Left lobe of liver (tissue), 2 donors: ENCODE results near the gene BSCL2. TPM values are rescaled to one million over a fixed set of nuclear protein-coding genes. Genes with fewer than 3 reads are reported as not detected.
"Not testable (repeated sequence)": the region's sequence is repeated elsewhere in the genome, so short reads cannot be mapped to it uniquely, and the experiment has no call there.

Source experiments
- ATAC-seq: fragments of 200-7000 bp; cut with Tn5 transposase; one replicate; pipeline ENCODE4 v1.9.1; 2020; ENCODE audit warnings: mild to moderate bottlenecking, moderate library complexity
- DNase-seq: peaks from one replicate; pipeline ENCODE4 v3.0.0-alpha.2; 2020; ENCODE audit warnings: low spot score
- total RNA-seq: library from RNA; stranded (reverse); gene quantifications from one replicate; pipeline ENCODE4 v1.2.1, GENCODE V29; 2021
- donor health status: DM: no; HTN: no; CAD: no; lungs with moderate emphysema.
- donor health status: DM: no; HTN: yes; CAD: no.

BSCL2 gene
- 35.1 TPM for total RNA-seq

- no peak for DNase-seq
- no peak for ATAC-seq
These were observed at the start of gene BSCL2, which contains the start of gene GNG3 for GRCh38 chr11:62707277-62707861. BSCL2 (minus strand) TSS chr11:62707424; CDS start chr11:62707195, 229 bp downstream. GNG3 (plus strand) TSS chr11:62707676; CDS start chr11:62708296, 620 bp downstream.

- ATAC-seq: no peak
- no peak for DNase-seq
These were observed 47.9 kb upstream of the BSCL2 start for GRCh38 chr11:62755086-62755615.

DNA sequence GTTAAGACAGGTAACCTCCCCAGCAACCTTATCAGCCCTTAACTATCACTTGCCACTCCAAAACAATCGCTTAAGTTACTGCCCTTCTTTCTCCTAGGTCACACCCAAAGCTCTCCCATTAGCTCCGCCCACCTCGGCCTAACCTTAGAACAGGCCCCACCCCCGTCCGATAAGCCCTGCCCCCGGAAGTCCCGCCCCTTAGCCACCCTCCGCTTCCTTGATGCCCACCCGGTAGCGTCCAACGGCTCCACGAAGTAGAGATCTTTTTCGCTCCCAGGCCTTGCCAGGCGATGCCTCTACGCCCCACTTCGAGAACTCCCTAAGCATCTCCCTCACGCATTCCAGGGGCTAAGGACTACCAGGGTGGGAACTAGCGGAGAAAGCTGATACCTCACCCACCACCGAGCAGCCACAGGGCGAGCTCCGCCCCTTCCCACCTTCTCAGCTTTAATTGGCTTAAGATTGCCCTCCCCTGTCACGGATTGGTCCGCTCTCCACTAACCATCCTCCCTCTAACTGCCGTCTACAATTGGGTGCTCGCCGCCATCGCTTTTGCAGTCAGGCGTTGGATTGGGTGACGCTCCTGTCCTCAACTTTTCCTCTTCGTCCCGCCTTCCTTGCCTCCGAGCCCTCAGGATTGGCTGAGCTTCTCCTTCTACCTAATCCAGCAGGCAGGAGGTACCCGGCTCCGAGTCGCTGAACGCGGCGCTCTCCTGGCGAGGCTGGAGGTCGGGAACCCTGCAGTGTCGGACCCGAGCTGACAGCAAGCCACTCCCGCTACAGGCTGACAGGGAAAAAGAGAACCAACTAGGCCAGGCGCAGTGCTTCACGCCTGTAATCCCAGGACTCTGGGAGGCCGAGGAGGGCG lies 46.7 kb upstream of the BSCL2 start, which contains the start of gene ZBTB3:
TSS of gene ZBTB3 (minus strand) at position 425 of the 868 bp plus-strand sequence. CDS start 496 bp downstream, outside the sequence.
- ATAC-seq: peak; percentile 94

DNA sequence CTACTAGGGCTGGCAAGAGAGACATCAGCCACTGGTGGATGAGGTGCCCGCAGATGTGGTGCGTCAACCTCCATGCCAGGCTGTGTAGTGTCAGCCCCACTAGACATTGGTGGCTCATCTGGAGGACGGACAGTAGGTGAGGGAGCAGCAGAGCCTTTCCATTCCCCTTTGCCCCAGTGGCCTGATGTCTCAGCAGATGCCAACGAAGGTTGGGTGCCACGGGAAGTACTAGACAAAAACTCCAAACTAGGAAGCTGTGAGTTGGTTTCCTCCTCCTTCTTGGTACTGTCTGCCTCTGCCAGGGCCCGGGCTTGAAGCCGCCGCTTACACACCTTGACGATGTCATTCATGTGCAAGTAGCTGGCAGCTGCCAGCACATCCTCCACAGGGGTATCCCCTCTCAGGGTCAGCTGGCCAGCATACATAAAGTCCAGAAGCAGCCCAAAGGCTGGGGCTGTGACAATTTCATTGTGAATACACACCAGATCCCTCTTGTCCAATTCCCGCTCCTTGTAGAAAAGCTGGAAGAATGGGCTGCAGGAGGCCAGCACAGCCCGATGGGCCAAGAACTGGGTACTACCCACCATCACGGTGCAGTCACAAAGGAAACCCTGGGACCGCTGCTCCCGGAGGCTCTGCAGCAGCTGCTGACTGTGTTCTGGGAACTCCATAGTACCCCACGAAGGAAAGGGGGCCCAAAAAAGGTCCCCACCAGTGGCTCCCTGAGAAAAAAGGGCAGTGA lies 45.9 kb upstream of the BSCL2 start:
- DNase-seq (no peak), ATAC-seq (no peak)

More for the DNA sequence above, 46.7 kb upstream of the BSCL2 start, which contains the start of gene ZBTB3:
- peak; percentile 98 for DNase-seq

DNA sequence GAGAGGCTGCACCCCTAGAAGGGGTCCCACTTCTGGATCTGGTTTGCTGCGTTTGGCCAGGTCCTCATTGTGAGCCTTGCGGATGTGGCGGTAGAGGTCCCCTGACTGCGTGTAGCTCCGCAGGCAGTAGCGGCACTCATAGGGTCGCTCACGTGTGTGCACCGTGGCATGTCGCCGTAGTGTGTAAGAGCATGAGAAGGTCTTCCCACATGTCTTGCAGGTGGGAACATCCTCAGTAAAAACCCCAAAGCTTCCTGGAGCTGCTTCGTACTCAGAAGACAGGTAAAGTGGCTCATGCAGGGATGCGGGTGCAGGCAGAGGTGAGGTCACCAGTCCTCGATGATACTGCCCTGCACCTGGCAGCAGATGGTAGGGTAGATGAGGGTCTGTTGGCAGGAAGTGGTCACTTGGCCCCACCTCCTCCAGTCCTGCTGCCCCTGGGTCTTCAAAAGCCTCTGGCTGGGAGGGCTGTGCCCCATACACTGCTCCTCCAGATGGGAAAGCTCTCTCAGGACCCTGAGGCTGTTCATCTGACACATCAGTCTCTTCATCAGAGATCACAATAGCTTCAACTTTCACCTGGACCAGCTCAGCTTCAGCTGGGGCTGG lies 45.1 kb upstream of the BSCL2 start:
- no peak for DNase-seq
- ATAC-seq: no peak

- DNase-seq, ATAC-seq: not testable (repeated sequence)
These were observed 42.7 kb upstream of the BSCL2 start for GRCh38 chr11:62749931-62750330.

- ATAC-seq (no peak), DNase-seq (no peak)
These were observed 40.4 kb upstream of the BSCL2 start for GRCh38 chr11:62747475-62748160.

DNA sequence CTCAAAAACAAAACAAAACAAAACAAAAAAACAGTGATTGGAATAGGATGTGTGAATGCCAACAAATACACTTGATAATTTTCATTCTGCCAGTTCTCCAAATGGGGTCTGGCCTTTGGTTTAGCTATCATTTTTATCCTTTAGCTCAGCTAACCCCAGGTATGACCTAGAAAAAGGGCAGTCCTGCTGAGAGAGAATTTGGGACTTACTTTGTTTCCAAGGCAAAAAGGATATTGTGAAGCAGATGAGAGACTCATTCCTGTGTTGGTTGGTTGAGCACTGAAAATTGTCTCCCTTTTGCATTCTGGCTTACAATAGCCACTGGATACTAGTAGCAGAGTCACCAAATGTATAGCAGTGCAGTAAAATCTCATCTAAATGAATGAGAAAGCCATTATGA lies 30.0 kb upstream of the BSCL2 start:
- ATAC-seq: no peak

GRCh38 chr11:62732830-62733229 lies 25.6 kb upstream of the BSCL2 start:
- no peak for DNase-seq
- ATAC-seq: no peak

More for the DNA sequence above, 30.0 kb upstream of the BSCL2 start:
- no peak for DNase-seq

- DNase-seq, ATAC-seq: not testable (repeated sequence)
These were observed 22.9 kb upstream of the BSCL2 start for GRCh38 chr11:62730076-62730475.

DNA sequence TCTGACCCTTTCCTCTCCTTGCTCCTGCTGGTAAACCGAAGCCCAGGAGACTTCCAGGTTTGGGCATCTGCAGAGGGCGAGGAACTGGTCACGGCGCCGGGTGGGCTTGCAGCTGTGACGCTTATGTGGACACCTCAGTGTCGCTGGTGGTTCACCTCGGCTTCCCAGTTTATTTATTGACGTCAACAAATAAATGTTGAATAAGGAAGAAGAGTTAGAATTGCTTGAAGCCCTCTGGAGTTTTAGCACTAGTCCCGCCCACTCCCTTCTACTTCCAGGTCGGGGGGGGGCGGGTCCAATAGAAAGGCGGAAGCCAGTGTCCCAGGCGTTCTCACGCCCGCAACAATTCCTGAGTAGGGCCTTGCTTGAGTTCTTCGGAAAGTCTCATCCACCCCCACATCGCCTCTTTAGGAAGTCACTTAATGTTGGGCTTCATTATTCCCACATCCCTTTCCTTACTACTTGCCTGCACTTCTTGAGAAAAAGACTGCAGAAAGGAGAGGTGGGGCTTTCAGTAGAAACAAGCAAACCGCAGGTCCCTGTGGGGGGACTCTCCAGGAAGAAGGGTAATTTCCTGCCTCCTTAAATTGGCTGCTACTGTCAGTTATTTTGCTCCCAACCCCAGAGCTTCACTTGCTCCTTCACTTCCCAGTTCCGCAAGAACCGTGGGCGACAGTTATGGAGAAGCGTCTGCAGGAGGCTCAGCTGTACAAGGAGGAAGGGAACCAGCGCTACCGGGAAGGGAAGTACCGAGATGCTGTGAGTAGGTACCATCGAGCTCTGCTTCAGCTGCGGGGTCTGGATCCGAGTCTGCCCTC lies 21.2 kb upstream of the BSCL2 start, which contains the start of gene TTC9C:
TSS of gene TTC9C (plus strand) at position 316 of the 818 bp plus-strand sequence. CDS start at position 679, 363 bp downstream.
- DNase-seq: peak; percentile 87
- ATAC-seq: peak; percentile 68

DNA sequence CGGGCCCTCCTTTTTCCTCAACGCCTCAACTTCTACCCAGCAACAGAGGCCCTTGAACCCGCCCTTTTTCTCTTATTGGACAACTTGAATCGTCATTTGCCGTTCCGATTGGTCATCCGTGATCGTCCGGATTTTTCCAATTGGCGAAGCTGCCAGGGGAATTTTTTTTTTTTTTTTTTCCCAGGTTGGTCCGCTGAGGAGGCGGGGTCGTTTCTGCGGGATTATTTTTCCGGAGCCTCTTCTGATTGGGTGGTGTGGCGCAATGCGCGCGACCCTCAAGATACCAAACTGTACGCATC lies 20.6 kb upstream of the BSCL2 start:
- DNase-seq (peak; percentile 87), ATAC-seq (peak; percentile 74)

GRCh38 chr11:62727165-62727871 lies 20.1 kb upstream of the BSCL2 start, which contains the start of gene HNRNPUL2:
HNRNPUL2 (minus strand) TSS chr11:62727457; CDS start chr11:62727156, 301 bp downstream.
- ATAC-seq (peak; percentile 84), DNase-seq (peak; percentile 99)

DNA sequence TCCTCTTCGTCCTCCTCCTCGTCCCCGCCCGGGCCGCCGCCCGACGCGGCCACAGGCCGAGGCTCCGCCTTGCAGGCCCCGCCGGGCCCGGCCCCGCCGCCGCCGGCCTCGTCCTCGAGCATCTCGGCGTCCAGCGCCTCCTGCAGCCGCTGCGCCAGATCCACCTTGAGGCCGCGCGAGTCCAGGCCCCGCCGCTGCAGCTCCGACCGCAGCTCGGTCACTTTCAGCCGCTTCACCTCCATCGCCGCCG lies 19.6 kb upstream of the BSCL2 start:
- ATAC-seq: peak; percentile 6
- no peak for DNase-seq

DNA sequence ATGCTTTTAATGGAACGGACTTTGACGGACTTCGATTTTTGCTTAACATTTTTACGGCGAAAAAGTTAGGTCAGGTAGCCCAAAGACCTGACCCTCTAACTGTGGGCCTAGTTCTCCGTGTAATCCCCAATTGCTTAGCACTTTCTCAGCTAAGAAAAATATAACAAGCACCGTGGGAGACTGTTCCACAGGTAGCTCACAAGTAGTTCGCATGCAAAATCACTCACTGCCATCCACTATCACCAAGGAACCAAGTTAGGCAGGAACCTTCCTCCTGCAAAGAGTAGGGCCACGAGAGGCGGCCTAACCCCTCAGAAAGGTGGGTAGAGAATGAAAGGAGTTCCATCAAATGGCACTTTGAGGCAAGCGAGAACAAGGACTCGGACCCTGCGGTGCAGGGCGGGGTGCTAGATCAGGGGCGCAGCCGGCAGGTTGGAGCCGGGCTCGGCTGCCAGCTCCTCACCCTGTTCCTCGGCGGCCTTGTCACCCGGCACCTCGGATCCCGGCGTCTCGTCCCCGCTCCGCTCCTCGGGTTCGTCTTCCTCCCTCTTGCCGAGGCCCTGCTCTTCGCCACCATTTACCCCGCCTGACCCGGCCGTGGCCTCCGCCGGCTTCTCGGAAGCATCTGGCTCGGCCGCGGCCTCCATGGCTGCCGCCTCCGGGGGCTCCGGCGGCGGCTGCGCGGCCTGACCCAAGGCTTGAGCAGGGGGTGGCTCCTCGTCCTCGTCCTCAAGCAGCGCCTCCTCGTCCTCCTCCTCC lies 19.1 kb upstream of the BSCL2 start:
- DNase-seq (peak; percentile 52), ATAC-seq (no peak)

DNA sequence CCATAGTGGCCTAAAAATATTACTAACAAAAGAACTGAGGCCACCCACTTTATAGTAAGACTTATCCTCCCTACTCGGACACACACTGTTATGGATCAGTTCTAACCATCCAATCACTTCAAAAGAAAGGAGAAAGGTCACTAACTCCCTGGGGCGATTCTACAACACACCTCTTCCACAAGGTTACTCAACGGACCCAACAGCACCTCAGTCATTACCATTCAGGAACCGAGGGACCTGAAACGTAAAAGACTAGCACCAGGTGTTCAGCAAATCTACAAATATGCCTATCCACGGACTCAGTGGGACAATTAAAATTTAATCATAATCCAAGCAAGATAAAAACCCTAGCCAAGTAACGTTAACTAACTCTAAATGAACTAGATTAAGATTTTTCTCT lies 18.4 kb upstream of the BSCL2 start:
- no peak for DNase-seq
- ATAC-seq: peak; percentile 5

GRCh38 chr11:62724171-62724570 lies 16.9 kb upstream of the BSCL2 start:
- no peak for ATAC-seq
- no peak for DNase-seq

DNA sequence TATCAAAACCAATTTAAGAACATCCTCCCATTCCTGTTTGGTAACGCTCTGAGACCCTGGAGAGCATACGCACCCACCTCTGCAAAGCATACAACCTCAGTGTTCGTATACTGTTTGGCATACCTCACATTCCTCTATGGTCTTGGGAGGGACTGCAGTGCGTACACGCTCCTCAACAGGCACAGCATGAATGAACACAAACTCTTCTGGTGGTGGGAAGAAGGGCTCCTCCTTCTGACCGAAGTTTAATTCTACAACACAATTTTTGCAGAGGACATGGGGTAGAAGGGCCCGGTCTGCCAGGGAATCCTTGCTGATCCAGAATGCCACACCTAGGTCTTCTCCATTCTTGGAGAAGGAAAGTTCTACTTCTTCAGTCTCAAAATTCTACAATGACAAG lies 14.8 kb upstream of the BSCL2 start:
- ATAC-seq: no peak
- DNase-seq: no peak
